Cardiac fibroblast (primary cell): Measurements from ENCODE around the gene PRR16.
"Not testable (repeated sequence)": the region's sequence is repeated elsewhere in the genome, so short reads cannot be mapped to it uniquely, and the experiment has no call there.

Experiments used
- DNase-seq, 2 donors: peaks; one replicate each; pipeline versions ENCODE4 v3.0.0 to v3.0.0-alpha.2; 2010; ENCODE audit warnings: low read depth in 2 of 2
- H3K4me3 ChIP-seq, 2 donors: replicated peaks in 1 of 2; 1 replicate in 1 of 2; 2 replicates in 1 of 2; pipeline ENCODE4 v1.5.1; 2011; ENCODE audit warnings: low read depth in 2 of 2, low read length in 2 of 2, mild to moderate bottlenecking in 2 of 2, moderate library complexity in 1 of 2
- CTCF ChIP-seq: IDR thresholded peaks from one replicate; pipeline ENCODE4 v1.5.1; 2011; ENCODE audit warnings: low read depth, mild to moderate bottlenecking, low read length, inconsistent platforms

The PRR16 gene

GRCh38 chr5:120463991-120464626 lies at the start of gene PRR16:
PRR16 (plus strand) TSS chr5:120464300.
- peak within 1 kb of the TSS; percentile 85 to 89 for H3K4me3 ChIP-seq
- peak; percentile 65 to 78 for DNase-seq
- peak; percentile 0 for TF ChIP-seq CTCF

- TF ChIP-seq CTCF: no peak
- DNase-seq: peak in 1 of 2 donors; percentile 21
- H3K4me3 ChIP-seq: no peak overlapping the region
Measured at GRCh38 chr5:120415985-120416384, 48.1 kb upstream of the PRR16 start.

- DNase-seq: no peak
- no peak for TF ChIP-seq CTCF
- H3K4me3 ChIP-seq: no peak overlapping the region
Measured at GRCh38 chr5:120419127-120419526, 45.0 kb upstream of the PRR16 start.

GRCh38 chr5:120426633-120427275 lies 37.3 kb upstream of the PRR16 start:
- H3K4me3 ChIP-seq, DNase-seq: not testable (repeated sequence)

- no peak for TF ChIP-seq CTCF
- no peak for DNase-seq
- no peak overlapping the region for H3K4me3 ChIP-seq
Measured at GRCh38 chr5:120430572-120430971, 33.5 kb upstream of the PRR16 start.

GRCh38 chr5:120432861-120433260 lies 31.2 kb upstream of the PRR16 start:
- H3K4me3 ChIP-seq: no peak overlapping the region
- TF ChIP-seq CTCF: no peak
- DNase-seq: no peak

GRCh38 chr5:120435129-120435528 lies 29.0 kb upstream of the PRR16 start:
- DNase-seq: no peak
- TF ChIP-seq CTCF: no peak
- no peak overlapping the region for H3K4me3 ChIP-seq
